A549 (cell line): ENCODE results near the gene ARHGEF37.

ENCODE experiments used
- MYC ChIP-seq: IDR thresholded peaks from 2 replicates; pipeline ENCODE4 v1.6.1; 2012; ENCODE audit warnings: mild to moderate bottlenecking, inconsistent platforms, low read length, improper control_type of control experiment, borderline replicate concordance
- NFE2L2 ChIP-seq: fragments of 150-350 bp; conservative IDR thresholded peaks from 2 replicates; pipeline ENCODE4 v1.6.1; 2014; ENCODE audit warnings: low read length

- TF ChIP-seq NFE2L2 (no peak), MYC (no peak)
These were observed 27.7 kb downstream of the ARHGEF37 start for GRCh38 chr5:149608936-149609545.
